NCI-H82 (cell line): ENCODE results near the gene BRD7.
"Not testable (repeated sequence)": the region's sequence is repeated elsewhere in the genome, so short reads cannot be mapped to it uniquely, and the experiment has no call there.

Source experiments
- DNase-seq: peaks from one replicate; lab custom pipeline; 2025; lab: John Stamatoyannopoulos, UW

The BRD7 gene

DNA sequence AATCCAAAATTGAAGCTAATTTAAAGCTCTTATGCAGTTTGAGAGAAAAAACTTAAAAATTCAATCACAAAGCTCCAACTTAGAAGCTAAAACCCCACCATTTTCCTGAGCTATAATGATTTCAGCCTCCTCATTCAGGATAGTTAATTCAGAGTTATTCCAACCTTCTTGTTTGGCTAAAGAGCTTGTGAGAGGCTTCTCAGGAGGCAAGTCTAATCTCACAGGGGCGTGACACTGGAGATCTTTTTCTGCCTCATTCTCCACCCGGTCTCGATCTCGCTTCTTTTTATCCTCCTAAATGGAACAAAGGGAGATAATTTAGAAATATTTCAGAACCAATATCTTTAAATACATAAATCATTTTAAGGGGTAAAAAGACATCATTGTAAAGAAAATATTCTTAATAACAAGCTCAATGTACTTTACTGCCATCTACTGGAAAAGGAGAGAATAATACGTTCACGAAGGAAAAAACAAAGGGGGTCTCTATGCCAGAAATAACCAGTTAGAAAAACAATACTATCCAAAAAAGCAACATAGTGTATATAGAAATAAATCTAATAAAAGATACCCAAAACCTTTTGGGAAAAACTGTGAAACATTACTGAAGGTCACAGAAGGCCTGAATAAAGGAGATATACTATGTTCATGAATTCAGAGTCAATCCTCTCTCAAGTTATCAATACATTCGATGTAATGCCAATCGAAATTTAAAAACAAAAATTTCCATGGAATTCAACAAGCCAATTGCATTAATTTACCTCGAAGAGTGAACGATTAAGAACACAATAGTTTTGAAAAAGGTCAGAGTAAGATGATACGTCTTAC lies 13.9 kb downstream of the BRD7 start:
- DNase-seq: peak; percentile 4

DNA sequence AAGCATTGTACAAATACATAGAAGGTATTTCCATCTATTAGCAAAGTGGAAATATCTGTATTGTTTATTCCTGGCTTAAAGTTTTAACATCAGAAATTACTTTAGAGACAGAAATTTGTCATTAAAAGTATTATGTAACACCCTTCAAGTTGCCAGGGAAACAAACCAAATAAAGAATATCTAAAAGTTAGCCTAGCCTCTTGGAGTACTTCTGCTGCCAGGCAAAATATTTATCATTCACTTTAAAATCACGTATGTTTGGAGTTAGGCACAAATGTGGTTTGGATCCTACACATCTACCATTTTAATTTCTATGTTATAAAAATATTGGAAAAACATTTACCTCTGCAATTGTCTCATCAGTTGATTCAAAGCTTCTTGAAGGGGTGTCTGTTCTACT lies 14.7 kb downstream of the BRD7 start:
- DNase-seq: no peak

DNA sequence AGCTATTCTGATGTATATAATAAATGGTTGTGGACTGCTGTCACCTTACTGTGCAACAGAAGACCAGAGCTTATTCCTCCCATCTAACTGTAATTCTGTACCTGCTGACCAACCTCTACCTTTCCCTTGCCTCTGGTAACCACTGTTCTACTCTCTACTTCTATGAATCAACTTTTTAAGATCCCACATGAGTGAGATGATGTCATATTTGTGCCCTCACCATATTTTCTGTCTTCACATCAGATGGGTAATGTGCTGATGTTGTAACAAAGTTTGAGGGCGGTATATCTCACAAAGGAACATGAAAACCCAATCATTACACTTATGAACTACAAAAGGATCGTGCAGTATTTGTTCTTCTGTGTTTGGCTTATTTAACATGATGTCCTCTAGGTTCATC lies 16.8 kb downstream of the BRD7 start:
- no peak for DNase-seq

DNA sequence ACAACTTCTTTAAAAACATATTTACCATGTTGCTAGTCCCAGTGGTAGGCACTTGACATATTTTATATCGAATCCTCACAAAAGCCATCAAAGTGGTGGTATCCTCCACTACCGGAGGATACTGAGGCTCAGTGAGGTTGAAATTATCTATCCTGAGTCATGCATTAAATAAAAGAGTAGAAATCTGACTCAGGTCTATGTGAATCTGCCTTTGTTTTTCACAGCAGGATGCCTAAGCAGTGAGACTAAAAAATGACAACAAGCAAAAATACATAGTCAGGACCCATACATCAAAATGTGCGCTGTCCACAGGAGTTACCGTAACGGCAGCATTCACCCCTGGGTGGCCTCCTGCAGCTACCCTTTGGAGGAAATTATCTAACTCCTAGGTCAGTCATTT lies 17.7 kb downstream of the BRD7 start:
- no peak for DNase-seq

DNA sequence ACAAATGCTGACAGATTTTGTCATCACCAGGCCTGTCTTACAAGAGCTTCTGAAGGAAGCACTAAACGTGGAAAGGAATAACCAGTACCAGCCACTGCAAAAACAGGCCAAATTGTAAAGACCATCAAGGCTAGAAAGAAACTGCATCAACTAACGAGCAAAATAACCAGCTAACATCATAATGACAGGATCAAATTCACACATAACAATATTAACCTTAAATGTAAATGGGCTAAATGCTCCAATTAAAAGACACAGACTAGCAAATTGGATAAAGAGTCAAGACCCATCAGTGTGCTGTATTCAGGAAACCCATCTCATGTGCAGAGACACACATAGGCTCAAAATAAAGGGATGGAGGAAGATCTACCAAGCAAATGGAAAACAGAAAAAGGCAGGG lies 23.6 kb downstream of the BRD7 start:
- not testable (repeated sequence) for DNase-seq

DNA sequence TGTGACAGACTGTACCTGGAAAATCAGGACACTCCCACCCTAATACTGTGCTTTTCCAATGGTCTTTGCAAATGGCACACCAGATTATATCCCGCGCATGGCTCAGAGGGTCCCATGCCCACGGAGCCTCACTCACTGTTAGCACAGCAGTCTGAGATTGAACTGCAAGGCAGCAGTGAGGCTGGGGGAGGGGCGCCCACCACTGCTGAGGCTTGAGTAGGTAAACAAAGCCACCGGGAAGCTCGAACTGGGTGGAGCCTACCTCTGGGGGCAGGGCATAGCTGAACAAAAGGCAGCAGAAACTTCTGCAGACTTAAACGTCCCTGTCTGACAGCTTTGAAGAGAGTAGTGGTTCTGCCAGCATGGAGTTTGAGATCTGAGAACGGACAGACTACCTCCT lies 25.2 kb downstream of the BRD7 start:
- not testable (repeated sequence) for DNase-seq

DNA sequence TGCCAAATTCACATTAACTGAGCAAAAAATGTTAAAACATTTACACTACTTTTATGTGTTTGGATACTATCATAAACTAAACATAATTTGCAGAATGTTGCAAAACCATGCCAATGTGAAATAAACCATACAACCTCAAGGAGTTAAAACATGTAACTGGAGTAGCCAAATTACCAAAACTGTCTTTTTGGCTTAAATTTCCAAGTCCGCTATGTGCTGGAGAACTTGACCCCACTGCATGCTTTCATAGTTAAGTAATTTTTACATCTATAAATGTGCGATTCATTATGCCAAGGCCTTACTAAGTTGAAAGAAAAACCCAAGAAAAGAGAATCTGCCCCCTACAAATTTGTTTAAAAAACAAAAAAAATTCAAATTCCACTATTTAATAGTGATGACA lies 28.2 kb downstream of the BRD7 start:
- no peak for DNase-seq

DNA sequence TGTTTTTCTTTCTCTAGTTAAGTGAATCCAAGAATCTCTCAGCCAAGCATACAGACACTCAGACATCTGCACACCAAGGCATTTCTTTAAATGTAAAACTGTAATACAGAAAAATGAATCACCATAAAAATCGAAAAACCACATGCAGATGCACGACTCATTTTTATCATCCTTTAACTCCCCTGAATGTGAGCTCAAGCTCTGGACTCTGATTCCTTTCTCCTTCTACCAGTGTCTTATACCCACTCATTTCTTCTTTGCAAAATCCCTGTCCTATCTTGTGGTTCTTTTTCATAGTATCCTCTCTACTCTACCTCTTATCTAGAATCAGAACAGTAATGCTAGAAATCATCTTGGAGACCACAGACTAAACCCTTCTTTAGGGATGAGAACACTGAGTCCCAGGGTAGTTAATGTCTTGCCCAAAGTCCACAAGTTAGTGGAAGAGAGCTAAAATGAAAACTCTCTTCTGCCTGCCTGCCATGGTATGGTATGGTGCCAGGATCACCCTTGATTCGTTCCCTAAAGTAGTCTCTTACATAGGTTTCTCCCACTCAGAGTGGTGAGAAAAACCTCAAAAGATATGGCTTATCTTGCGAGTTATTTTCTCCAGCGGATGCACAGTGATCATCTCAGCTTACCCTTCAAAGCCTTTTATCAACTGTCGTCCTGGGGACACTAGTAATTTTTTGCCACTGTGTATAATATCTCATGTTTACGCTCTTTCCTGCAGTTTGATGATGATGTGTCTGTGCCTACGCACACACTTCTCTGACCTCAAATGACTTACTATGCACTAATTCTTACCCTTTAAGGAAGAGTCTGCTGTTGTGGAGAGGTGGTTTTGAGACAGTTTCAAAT lies 30.2 kb downstream of the BRD7 start:
- DNase-seq: no peak

DNA sequence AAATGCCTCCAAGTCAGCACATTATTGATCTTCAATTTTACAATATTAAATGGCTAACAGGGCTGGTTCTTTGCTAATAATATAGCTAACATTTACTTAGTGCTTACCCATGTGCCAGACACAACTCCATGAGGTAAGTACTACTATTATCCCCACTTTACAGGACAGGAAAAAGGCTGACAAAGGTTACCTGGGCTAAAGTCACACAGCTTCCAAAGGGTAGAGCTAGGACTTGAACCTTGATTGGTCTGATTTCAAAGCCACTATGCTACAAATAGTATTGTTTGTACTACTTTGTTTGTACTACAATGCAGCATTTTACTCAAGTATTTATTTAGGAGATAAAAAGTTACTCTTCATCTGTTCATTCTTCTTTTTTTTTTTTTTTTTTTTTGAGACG lies 31.9 kb downstream of the BRD7 start:
- no peak for DNase-seq

DNA sequence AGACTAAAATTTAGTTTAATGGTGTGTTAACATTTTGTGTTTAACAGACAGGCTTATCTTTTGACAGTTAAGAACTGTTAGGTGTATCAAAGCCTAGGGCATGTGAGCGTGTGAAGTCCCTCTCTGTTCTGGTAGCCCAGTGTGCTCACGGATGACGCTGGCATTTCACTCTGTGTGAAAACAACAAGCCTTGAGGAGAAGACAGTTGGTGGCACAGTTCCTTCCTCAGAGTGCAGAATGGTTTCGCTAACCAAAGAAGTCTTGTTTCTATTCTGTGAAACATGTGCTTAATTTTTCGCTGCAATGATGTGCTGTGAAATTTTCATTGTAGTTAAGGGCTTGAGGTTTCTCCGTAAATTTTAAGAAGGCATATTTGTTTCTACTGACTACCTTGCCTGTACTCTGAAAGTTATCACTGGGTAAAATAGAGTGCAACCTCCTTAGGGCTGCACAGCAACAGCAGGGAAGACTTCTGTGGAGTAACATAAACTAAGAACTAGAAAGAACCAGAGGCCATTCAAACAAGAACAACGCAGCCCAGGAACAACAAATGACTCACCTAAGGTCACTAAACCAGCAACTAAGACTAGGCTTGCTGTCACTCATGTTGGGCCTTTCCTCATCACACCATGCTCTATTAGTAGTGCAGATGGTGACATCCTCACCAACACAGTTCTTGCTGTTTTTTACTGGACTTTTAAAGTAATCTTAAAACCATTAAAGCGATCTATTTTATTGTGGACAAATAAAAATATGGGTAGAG lies 33.4 kb downstream of the BRD7 start:
- DNase-seq: no peak

DNA sequence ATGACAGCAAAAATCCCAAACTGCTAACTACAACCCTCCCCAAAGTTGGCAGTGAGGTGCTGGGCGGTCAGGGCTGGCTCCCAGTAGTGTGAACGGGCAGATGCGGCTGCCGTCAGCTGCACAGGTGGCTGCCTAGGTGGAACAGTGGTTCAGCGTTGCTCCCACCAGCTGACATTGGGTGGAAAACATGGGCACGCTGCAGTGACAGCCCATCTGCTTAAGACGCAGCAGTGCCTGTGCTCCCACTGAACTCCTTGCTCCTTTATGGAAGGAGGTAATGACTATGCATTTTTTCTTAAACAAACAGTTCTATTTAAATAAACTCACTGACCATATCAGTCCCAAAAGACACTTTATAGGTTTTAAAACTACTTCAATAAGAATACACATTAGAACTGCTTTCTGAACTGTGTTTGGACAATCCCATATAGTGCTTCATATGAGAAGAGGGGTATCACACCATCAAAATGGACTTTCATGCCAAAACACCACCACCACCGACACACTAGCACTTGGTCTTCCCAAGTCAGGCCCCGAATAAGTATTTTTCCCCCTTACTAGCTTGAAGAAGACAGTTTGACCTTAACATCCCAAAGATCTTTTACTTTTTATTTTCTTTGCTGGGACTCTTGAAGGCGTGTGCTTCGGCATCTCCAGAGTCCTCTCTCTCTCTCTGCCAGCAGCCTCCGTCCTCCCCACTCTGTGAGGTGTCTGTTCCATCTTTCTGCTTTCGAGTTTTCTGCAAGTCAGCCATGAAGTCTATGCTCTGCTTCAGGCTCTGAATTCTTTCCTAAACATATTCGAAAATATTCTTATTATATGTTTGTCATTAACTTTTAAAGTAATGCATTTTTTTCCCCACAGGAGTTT lies 34.4 kb downstream of the BRD7 start:
- DNase-seq: no peak

DNA sequence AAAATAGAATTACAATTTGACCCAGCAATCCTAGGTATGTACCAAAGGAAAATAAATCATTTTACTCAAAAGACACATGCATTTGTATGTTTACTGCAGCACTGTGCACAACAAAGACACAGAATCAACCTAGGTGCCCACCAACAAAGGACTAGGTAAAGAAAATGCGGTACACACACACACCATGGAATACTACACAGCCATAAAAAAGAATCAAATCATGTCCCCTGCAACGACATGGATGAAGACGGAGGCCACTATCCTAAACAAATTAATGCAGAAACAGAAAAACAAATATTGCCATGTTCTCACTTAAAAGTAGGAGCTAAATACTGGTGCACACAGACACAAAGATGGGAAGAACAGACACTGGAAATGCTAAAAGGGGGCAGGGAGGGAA lies 36.2 kb downstream of the BRD7 start:
- DNase-seq: no peak

DNA sequence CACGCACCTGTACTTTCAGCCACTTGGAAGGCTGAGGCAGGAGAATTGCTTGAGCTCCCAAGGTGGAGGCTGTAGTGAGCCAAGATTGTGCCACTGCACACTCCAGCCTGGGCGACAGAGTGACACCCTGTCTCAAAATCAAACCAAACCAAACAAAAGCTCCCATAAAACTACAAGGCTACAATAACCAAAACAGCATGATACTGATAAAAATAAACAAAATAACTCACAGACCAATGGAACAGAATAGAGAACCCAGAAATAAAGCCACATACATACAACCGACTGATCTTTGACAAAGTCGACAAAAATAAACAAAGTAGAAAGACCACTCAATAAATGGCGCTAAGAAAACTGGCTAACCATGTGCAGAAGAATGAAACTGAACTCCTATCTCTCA lies 37.2 kb downstream of the BRD7 start:
- no peak for DNase-seq

DNA sequence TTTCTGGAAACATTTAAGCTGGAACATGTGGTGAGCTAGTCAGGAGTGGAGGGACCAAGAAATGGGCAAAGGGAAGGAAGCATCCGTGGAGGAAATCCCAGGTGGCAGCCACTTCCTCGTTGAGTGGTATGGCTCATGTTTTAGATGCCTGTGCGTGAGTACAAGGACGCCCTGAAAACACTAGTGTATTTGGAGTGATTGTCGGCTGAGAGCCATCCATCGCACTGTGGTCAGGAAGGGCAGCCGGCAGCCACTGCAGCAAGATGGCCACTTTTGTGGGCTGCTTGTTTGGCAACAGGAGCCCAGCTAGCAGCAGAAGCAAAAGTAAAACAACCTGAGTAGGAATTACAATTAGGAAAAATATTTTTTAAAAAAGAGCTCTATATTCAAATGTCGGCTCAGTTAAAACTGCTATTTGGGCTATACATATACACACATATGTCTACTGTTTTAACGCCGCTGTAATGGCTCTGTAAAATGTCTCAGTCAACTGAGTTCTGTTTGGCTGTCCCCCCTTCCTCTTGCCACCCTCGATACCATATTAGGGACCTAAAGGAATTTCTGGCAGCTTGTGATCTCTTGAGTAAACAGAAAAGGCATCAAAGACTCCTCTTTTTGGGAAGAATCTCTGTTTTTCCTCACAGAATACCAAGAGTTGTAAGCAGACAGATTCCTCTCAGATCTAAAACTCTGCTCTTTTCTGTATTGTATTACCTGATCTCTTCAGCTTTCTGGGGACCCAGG lies 39.2 kb downstream of the BRD7 start:
- no peak for DNase-seq

DNA sequence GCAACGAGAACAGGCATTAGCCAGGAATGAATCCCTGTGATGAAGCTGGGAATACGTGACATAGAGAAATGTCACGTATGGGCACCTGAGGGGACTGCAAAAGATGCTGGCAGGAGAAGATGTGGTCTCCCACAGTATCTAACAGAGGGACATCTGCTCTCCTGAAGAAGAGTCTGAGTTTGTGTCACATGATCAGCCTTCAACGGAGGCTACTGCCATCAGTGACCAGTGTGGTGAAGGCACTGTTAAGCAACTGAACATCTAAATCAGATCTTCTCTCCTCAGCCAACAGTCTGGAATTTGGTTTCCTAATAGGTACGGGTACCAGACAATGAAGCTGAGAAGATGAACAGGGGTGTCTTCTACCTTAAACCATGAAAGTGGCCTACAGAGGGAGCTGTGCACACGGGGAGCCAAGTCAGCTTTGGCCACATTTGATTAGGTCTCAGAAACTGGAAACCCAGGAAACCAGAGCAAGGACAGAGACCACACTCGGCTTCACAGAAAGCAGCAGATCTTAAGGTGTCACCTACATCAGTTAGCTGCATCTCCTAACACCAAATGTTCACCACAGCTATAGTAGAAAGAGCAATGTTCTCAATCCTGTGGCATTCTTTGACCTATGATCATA lies 41.8 kb downstream of the BRD7 start:
- peak; percentile 56 for DNase-seq

DNA sequence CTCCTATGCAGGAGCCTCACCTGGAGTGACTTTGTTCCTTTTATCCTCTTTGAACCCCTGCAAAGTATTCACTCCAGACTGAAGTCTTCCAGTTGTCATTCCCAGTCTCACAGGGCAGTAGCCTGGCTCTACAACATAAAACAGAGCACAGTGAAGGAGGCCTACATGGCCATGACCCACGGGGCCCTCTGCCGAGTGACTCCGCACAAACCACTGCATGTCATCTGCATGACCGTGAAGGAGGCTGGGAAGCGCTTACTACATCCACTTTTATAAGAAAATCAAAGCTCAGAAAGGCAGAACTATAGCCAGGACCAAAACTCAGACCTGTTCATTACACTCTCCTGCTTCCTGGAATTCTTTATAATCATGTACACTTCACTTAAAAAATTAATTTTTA lies 42.5 kb downstream of the BRD7 start:
- no peak for DNase-seq

DNA sequence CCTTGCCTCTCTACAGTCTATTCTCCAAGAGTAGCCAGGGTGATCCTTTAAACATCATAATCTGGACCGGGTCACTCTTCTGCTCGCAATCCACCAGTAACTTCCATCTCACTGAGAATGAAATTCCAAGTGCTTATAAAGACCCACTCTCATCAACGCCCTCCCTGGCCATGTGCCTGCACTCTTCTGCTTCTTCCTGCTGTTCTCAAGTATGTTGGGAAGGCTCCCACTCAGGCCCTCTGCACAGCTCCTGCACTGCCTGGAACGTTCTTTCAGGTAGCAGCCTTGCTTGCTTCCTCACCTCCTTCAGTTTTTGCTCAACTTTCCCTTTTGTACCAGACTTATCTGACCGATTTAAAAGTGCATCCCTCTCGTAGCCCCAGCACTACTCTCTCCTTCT lies 44.4 kb downstream of the BRD7 start:
- DNase-seq: no peak

DNA sequence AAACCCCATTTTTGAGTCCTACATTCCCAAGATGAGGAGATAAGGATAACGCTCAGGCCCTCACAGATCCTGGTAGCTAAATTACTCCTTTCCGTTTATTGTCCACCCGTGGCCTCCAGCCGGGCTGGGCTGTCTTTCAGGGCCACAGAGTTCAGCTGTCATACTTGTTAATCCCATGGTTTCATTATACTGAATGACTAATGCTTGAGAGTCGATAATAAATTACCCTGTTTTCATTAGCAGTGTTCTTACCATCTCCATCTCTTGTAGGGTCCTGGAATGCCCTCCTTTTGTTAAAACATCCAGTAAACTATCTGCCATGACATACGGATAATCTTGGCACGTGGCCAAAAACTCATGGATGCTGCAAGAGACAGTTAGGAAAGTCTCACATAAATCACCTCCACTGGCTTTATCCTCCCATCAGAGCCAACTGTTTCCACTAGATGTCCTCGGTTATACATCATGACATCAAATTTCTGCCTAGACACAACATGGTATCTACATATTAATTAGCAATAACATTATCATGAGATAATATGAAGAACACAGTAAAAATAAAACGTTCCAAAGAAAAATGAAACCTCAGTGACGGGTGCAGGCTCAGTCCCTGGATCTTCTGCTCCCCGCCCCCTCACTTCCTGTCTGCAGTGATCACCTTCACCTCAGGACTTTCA lies 45.3 kb downstream of the BRD7 start:
- peak; percentile 92 for DNase-seq

DNA sequence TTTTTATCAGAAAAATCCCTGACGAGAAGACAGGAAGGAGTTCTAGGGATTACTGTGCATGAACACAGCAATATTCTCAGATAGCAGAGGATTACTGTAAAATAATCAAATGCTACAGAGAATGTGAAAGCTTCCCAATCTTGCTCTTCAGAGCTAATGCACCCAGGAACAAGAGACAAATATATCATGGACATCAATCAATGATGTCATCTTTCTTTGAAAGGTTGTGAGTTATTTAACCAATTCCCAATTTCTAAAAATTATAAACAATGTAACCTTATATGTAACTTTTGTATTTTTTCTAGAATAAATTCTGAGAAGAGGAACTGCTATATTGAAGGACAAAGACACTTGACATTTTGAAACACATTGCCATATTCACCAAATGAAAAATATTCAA lies 46.5 kb downstream of the BRD7 start:
- no peak for DNase-seq

DNA sequence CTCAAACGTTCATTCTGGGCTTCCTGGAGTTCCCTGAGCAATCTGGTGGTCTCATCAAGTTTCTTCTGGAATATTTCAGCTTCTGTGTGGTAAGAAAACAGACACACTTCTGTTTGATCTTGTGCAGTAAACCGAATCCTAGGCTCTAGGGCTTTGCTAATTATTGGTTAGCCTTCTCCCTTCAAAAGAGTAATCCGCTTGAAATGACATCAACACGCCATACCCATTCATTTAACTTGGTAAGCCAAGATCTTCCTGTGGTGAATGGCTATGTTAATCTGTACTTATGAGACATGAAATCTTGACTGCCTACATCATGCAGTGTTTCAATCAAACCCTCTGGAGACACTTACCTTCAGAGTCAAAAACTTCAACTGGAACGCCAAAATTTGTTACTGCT lies 48.5 kb downstream of the BRD7 start:
- no peak for DNase-seq
